Stomach (tissue), 9 donors: Measurements from ENCODE around the gene MPDU1. TPM values are rescaled to one million over a fixed set of nuclear protein-coding genes. Genes with fewer than 3 reads are reported as not detected.

Source experiments
- DNase-seq, 2 donors: peaks; one replicate each; pipeline versions ENCODE4 v3.0.0 to v3.0.0-alpha.2; 2013 to 2019
- H3K27ac ChIP-seq, 5 donors: fragments of 200-600 bp in 4 of 5; sonication (generic) in 4 of 5; one replicate each; pipeline ENCODE4 v1.5.1; 2013 to 2019; ENCODE audit warnings: mild to moderate bottlenecking in 1 of 5, moderate library complexity in 1 of 5
- H3K27me3 ChIP-seq, 3 donors: fragments of 200-600 bp; sonication (generic); one replicate each; pipeline ENCODE4 v1.5.1; 2017 to 2019; ENCODE audit warnings: mixed run types in 1 of 3
- H3K36me3 ChIP-seq, 4 donors: fragments of 200-600 bp; sonication (generic); 1 replicate in 3 of 4; 2 replicates in 1 of 4; pipeline ENCODE4 v1.5.1; 2016 to 2019
- H3K4me1 ChIP-seq, 4 donors: fragments of 200-600 bp; sonication (generic); one replicate each; pipeline ENCODE4 v1.5.1; 2016 to 2019
- H3K4me3 ChIP-seq, 4 donors: fragments of 200-600 bp; sonication (generic) in 3 of 4; one replicate each; pipeline ENCODE4 v1.5.1; 2016 to 2019; ENCODE audit warnings: mild to moderate bottlenecking in 1 of 4
- H3K9me3 ChIP-seq, 4 donors: fragments of 200-600 bp; sonication (generic); one replicate each; pipeline ENCODE4 v1.5.1; 2016 to 2019
- EP300 ChIP-seq: sonication (generic); formaldehyde crosslinking; IDR thresholded peaks from one replicate; pipeline ENCODE4 v1.6.1; 2017; ENCODE audit warnings: antibody characterized with exemption
- POLR2A ChIP-seq, 4 donors: fragments of 450-650 bp; IDR thresholded peaks; one replicate each; pipeline ENCODE4 v1.6.1; 2016; ENCODE audit warnings: antibody characterized with exemption in 4 of 4, control low read depth in 2 of 4, mild to moderate bottlenecking in 1 of 4, moderate library complexity in 1 of 4
- POLR2AphosphoS5 ChIP-seq, 3 donors: sonication (generic); formaldehyde crosslinking; IDR thresholded peaks; one replicate each; pipeline ENCODE4 v1.6.1; 2016; ENCODE audit warnings: antibody characterized with exemption in 3 of 3
- WGBS, 5 donors: extraction: QIAGEN DNeasy Blood & Tissue Kit in 3 of 5; methylation state at CpG; one replicate each; pipeline versions ENCODE4 v1.1.5 to v1.1.7; 2013 to 2018; 5-methylcytosine and 5-hydroxymethylcytosine counted together
- intact Hi-C: fragments of 100-400 bp; cut with DNase I; formaldehyde crosslinking; loops from one replicate; pipeline ENCODE4 v1.15.1; 2023; ENCODE audit warnings: low total_unique reads
- polyA plus RNA-seq, 3 donors: library from polyadenylated mRNA; stranded (reverse); fragments of 200-250 nt; gene quantifications; one replicate each; pipeline ENCODE4 v1.2.3, GENCODE V29; 2013
- small RNA-seq, 4 donors: library from RNA; depleted of rRNA; stranded (forward); fragments of <200 nt; gene quantifications; one replicate each; pipeline ENCODE3, GENCODE V24; 2016
- total RNA-seq, 5 donors: library from RNA; depleted of rRNA; stranded (reverse); fragments of >200 nt; gene quantifications; one replicate each; pipeline versions ENCODE4 v1.1.0 to v1.2.3, GENCODE V29; 2014 to 2016
- TF ChIP-seq, protein P1 (sequence below), 7 experiments: fragments of 450-650 bp in 4 of 7; fragments of 200-600 bp in 3 of 7; sonication (generic) in 3 of 7; IDR thresholded peaks; one replicate each; pipeline ENCODE4 v1.5.1; 2016 to 2019; ENCODE audit warnings: antibody characterized with exemption in 7 of 7, control low read depth in 2 of 7, mild to moderate bottlenecking in 1 of 7
- donor health status: healthy with polysubstance abuse.
- donor health status: Bipolar disorder and iron deficiency.
- donor health status: healthy.

The MPDU1 gene
- total and polyA plus RNA-seq, 8 donors, result 27.2 to 188 (median 68.3) TPM

DNA sequence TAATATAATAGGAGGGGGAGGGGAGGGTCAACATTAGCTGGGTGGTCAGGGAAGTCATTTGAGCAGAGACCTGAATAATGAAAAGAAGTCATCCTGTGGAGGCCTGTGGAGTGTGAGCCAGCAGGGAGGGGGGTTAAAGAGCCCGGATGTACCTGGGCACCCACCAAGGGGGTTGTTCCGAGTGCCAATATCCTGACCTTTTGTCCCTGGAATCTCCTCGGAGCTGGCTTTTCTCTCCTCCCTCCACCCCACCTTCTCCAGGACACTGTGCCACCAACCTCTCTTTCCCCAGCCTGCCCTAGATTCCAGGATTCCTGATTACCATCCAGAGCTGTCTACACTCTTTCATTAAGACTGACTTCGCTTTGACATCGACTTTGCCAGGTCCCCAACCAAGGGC, 52.5 kb downstream of the MPDU1 start:
- WGBS, 5 donors, result 54 to 63% (median 56%) methylated on average over 5 of the region's 5 CpGs
- no peak overlapping the region for H3K27ac ChIP-seq

More for the DNA sequence above, 52.5 kb downstream of the MPDU1 start:
- intact Hi-C loops, result loop anchor here (10.0 kb wide), 1 partner anchor 49 kb away; the partner anchor contains the start of genes TP53 and WRAP53
- TF ChIP-seq POLR2AphosphoS5 (IDR thresholded peaks at IDR 0.05) (no peak), EP300 (no peak), POLR2A (IDR thresholded peaks at IDR 0.05) (no peak)
- TF ChIP-seq, protein P1, sequence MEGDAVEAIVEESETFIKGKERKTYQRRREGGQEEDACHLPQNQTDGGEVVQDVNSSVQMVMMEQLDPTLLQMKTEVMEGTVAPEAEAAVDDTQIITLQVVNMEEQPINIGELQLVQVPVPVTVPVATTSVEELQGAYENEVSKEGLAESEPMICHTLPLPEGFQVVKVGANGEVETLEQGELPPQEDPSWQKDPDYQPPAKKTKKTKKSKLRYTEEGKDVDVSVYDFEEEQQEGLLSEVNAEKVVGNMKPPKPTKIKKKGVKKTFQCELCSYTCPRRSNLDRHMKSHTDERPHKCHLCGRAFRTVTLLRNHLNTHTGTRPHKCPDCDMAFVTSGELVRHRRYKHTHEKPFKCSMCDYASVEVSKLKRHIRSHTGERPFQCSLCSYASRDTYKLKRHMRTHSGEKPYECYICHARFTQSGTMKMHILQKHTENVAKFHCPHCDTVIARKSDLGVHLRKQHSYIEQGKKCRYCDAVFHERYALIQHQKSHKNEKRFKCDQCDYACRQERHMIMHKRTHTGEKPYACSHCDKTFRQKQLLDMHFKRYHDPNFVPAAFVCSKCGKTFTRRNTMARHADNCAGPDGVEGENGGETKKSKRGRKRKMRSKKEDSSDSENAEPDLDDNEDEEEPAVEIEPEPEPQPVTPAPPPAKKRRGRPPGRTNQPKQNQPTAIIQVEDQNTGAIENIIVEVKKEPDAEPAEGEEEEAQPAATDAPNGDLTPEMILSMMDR (IDR thresholded peaks at IDR 0.05), result no peak
- Histone ChIP-seq H3K9me3 (no peaks in the 10 kb centered on the region), H3K4me1 (no peaks in the 10 kb centered on the region), H3K4me3 (no peak overlapping the region), H3K27me3 (no peaks in the 10 kb centered on the region), H3K36me3 (no peaks in the 10 kb centered on the region)
- no peak for DNase-seq

Small RNA genes within 50 kb of the gene (small RNA-seq; reads per million reads assigned to genes)
- gene CD68, result 0 reads per million in 4 donors
- gene RF00019, result 0 reads per million in 4 donors
- gene SNORA48, result 0 reads per million in 4 donors
- 0 reads per million in 4 donors for gene SNORD10

Other genes with a start within 250 kb of the MPDU1 start
- gene ACAP1, start 247.3 kb upstream of the MPDU1 start, total RNA-seq, result 10 to 100 TPM in 4 of 5 donors, 1 to 10 TPM in 1; 8.3 to 33.3 (median 14.7) TPM
- 1 to 10 TPM; 4.4 to 6.4 (median 6.2) TPM for gene ACAP1, start 247.3 kb upstream of the MPDU1 start, polyA plus RNA-seq
- 10 to 100 TPM in 1 of 5 donors, 1 to 10 TPM in 3, under 1 TPM in 1; 0.58 to 11.0 (median 3.5) TPM for gene KCTD11, start 231.7 kb upstream of the MPDU1 start, total RNA-seq
- gene KCTD11, start 231.7 kb upstream of the MPDU1 start, polyA plus RNA-seq, result 10 to 100 TPM in 1 of 3 donors, 1 to 10 TPM in 2; 8.9 to 14.1 (median 9.4) TPM
- not detected for gene TMEM95, start 228.7 kb upstream of the MPDU1 start, total RNA-seq
- not detected for gene TMEM95, start 228.7 kb upstream of the MPDU1 start, polyA plus RNA-seq
- 10 to 100 TPM in 3 of 5 donors, 1 to 10 TPM in 2; 5.7 to 37.1 (median 22.2) TPM for gene TNK1, start 202.8 kb upstream of the MPDU1 start, total RNA-seq
- gene TNK1, start 202.8 kb upstream of the MPDU1 start, polyA plus RNA-seq, result 10 to 100 TPM in 1 of 3 donors, 1 to 10 TPM in 2; 6.0 to 12.1 (median 7.8) TPM
- gene PLSCR3, start 189.3 kb upstream of the MPDU1 start, total RNA-seq, result 100 to 1,000 TPM in 1 of 5 donors, 10 to 100 TPM in 2, 1 to 10 TPM in 1, not detected in 1; 7.9 to 101 (median 29.6) TPM
- 10 to 100 TPM; 21.9 to 27.1 (median 24.4) TPM for gene PLSCR3, start 189.3 kb upstream of the MPDU1 start, polyA plus RNA-seq
- gene TMEM256, start 179.8 kb upstream of the MPDU1 start, total RNA-seq, result 100 to 1,000 TPM in 2 of 5 donors, 10 to 100 TPM in 2, not detected in 1; 39.8 to 347 (median 161) TPM
- 100 to 1,000 TPM; 189 to 282 (median 279) TPM for gene TMEM256, start 179.8 kb upstream of the MPDU1 start, polyA plus RNA-seq
- gene NLGN2, start 176.0 kb upstream of the MPDU1 start, total RNA-seq, result 10 to 100 TPM in 3 of 5 donors, 1 to 10 TPM in 2; 4.6 to 42.0 (median 13.8) TPM
- gene NLGN2, start 176.0 kb upstream of the MPDU1 start, polyA plus RNA-seq, result 1 to 10 TPM; 1.7 to 7.9 (median 1.8) TPM
- not detected for gene SPEM1, start 163.5 kb upstream of the MPDU1 start, total RNA-seq
- gene SPEM1, start 163.5 kb upstream of the MPDU1 start, polyA plus RNA-seq, result under 1 TPM in 1 of 3 donors, not detected in 2; 0.20 TPM
- not detected for gene SPEM2, start 158.2 kb upstream of the MPDU1 start, total RNA-seq
- not detected for gene SPEM2, start 158.2 kb upstream of the MPDU1 start, polyA plus RNA-seq
- gene SPEM3, start 155.0 kb upstream of the MPDU1 start, total RNA-seq, result not detected
- not detected for gene SPEM3, start 155.0 kb upstream of the MPDU1 start, polyA plus RNA-seq
- 10 to 100 TPM in 2 of 5 donors, 1 to 10 TPM in 2, not detected in 1; 1.3 to 48.4 (median 9.0) TPM for gene TMEM102, start 148.4 kb upstream of the MPDU1 start, total RNA-seq
- 1 to 10 TPM; 4.5 to 7.9 (median 6.4) TPM for gene TMEM102, start 148.4 kb upstream of the MPDU1 start, polyA plus RNA-seq
- gene FGF11, start 144.3 kb upstream of the MPDU1 start, total RNA-seq, result 10 to 100 TPM in 1 of 5 donors, under 1 TPM in 1, not detected in 3; 0.37 to 15.6 TPM
- 1 to 10 TPM in 1 of 3 donors, under 1 TPM in 1, not detected in 1; 0.50 to 2.9 TPM for gene FGF11, start 144.3 kb upstream of the MPDU1 start, polyA plus RNA-seq
- 1 to 10 TPM in 3 of 5 donors, not detected in 2; 1.8 to 6.4 (median 4.2) TPM for gene CHRNB1, start 138.8 kb upstream of the MPDU1 start, total RNA-seq
- 10 to 100 TPM in 2 of 3 donors, 1 to 10 TPM in 1; 9.2 to 12.0 (median 10.7) TPM for gene CHRNB1, start 138.8 kb upstream of the MPDU1 start, polyA plus RNA-seq
- gene ZBTB4, start 104.2 kb upstream of the MPDU1 start, total RNA-seq, result 10 to 100 TPM; 15.8 to 31.5 (median 29.0) TPM
- 10 to 100 TPM; 16.3 to 18.0 (median 17.9) TPM for gene ZBTB4, start 104.2 kb upstream of the MPDU1 start, polyA plus RNA-seq
- not detected for gene SLC35G6, start 102.4 kb upstream of the MPDU1 start, total RNA-seq
- not detected for gene SLC35G6, start 102.4 kb upstream of the MPDU1 start, polyA plus RNA-seq
- gene POLR2A, start 99.5 kb upstream of the MPDU1 start, total RNA-seq, result 100 to 1,000 TPM in 2 of 5 donors, 10 to 100 TPM in 3; 55.4 to 750 (median 85.2) TPM
- gene POLR2A, start 99.5 kb upstream of the MPDU1 start, polyA plus RNA-seq, result 10 to 100 TPM in 1 of 3 donors, 1 to 10 TPM in 2; 8.1 to 12.7 (median 10.0) TPM
- 100 to 1,000 TPM in 1 of 5 donors, 10 to 100 TPM in 3, 1 to 10 TPM in 1; 6.1 to 199 (median 49.6) TPM for gene TNFSF12, start 34.8 kb upstream of the MPDU1 start, total RNA-seq
- 10 to 100 TPM; 31.7 to 48.0 (median 45.1) TPM for gene TNFSF12, start 34.8 kb upstream of the MPDU1 start, polyA plus RNA-seq
- 10 to 100 TPM; 15.6 to 55.4 (median 22.6) TPM for gene TNFSF13, start 25.1 kb upstream of the MPDU1 start, total RNA-seq
- 10 to 100 TPM; 24.0 to 35.9 (median 32.0) TPM for gene TNFSF13, start 25.1 kb upstream of the MPDU1 start, polyA plus RNA-seq
- 10 to 100 TPM; 22.0 to 78.6 (median 49.9) TPM for gene SENP3, start 21.9 kb upstream of the MPDU1 start, total RNA-seq
- 10 to 100 TPM; 39.3 to 55.0 (median 53.0) TPM for gene SENP3, start 21.9 kb upstream of the MPDU1 start, polyA plus RNA-seq
- 10 to 100 TPM; 11.1 to 19.2 (median 13.9) TPM for gene CD68, start 4.2 kb upstream of the MPDU1 start, total RNA-seq
- gene CD68, start 4.2 kb upstream of the MPDU1 start, polyA plus RNA-seq, result 10 to 100 TPM; 13.8 to 39.6 (median 28.9) TPM
- 1 to 10 TPM in 1 of 5 donors, not detected in 4; 1.7 TPM for gene SOX15, start 6.2 kb downstream of the MPDU1 start, total RNA-seq
- 10 to 100 TPM in 1 of 3 donors, under 1 TPM in 2; 0.76 to 48.1 (median 0.81) TPM for gene SOX15, start 6.2 kb downstream of the MPDU1 start, polyA plus RNA-seq
- gene FXR2, start 31.0 kb downstream of the MPDU1 start, total RNA-seq, result 10 to 100 TPM; 11.0 to 33.3 (median 23.3) TPM
- gene FXR2, start 31.0 kb downstream of the MPDU1 start, polyA plus RNA-seq, result 10 to 100 TPM; 22.7 to 28.5 (median 23.2) TPM
- 100 to 1,000 TPM in 2 of 5 donors, 10 to 100 TPM in 3; 11.6 to 235 (median 42.6) TPM for gene SAT2, start 44.0 kb downstream of the MPDU1 start, total RNA-seq
- gene SAT2, start 44.0 kb downstream of the MPDU1 start, polyA plus RNA-seq, result 100 to 1,000 TPM; 126 to 209 (median 184) TPM
- gene SHBG, start 46.3 kb downstream of the MPDU1 start, total RNA-seq, result 1 to 10 TPM in 1 of 5 donors, not detected in 4; 1.2 TPM
- gene SHBG, start 46.3 kb downstream of the MPDU1 start, polyA plus RNA-seq, result under 1 TPM in 2 of 3 donors, not detected in 1; 0.20 to 0.37 TPM
- gene ATP1B2, start 67.1 kb downstream of the MPDU1 start, total RNA-seq, result under 1 TPM in 2 of 5 donors, not detected in 3; 0.45 to 0.55 TPM
- under 1 TPM; 0.12 to 0.90 (median 0.76) TPM for gene ATP1B2, start 67.1 kb downstream of the MPDU1 start, polyA plus RNA-seq
- gene TP53, start 103.6 kb downstream of the MPDU1 start, total RNA-seq, result 10 to 100 TPM in 4 of 5 donors, 1 to 10 TPM in 1; 5.8 to 34.8 (median 25.2) TPM
- gene TP53, start 103.6 kb downstream of the MPDU1 start, polyA plus RNA-seq, result 10 to 100 TPM; 12.3 to 26.4 (median 13.0) TPM
- 1 to 10 TPM; 1.8 to 3.9 (median 2.9) TPM for gene WRAP53, start 104.6 kb downstream of the MPDU1 start, total RNA-seq
- 10 to 100 TPM in 2 of 3 donors, 1 to 10 TPM in 1; 8.6 to 12.6 (median 11.6) TPM for gene WRAP53, start 104.6 kb downstream of the MPDU1 start, polyA plus RNA-seq
- 1 to 10 TPM in 2 of 5 donors, under 1 TPM in 1, not detected in 2; 0.29 to 2.9 (median 2.2) TPM for gene EFNB3, start 121.3 kb downstream of the MPDU1 start, total RNA-seq
- gene EFNB3, start 121.3 kb downstream of the MPDU1 start, polyA plus RNA-seq, result 1 to 10 TPM in 1 of 3 donors, under 1 TPM in 2; 0.31 to 1.6 (median 0.92) TPM
- gene DNAH2, start 133.9 kb downstream of the MPDU1 start, total RNA-seq, result 1 to 10 TPM in 1 of 5 donors, under 1 TPM in 3, not detected in 1; under 0.01 to 8.0 (median 0.24) TPM
- under 1 TPM in 2 of 3 donors, not detected in 1; 0.08 to 0.31 TPM for gene DNAH2, start 133.9 kb downstream of the MPDU1 start, polyA plus RNA-seq